ENCODE results near the gene CD59.

CD59 gene

GRCh38 chr11:33736148-33736812 is at the start of gene CD59:
Gene CD59, minus strand, starts transcription at chr11:33736423. Its CDS starts 13,978 bp downstream, at chr11:33722445.
- no peaks in the 10 kb centered on the region for H3K9me2 ChIP-seq (replicated peaks; ENCODE audit: insufficient read depth, low read length)
- peak within 1 kb of the TSS; percentile 95 for H3K9ac ChIP-seq (ENCODE audit: low read length)
- peaks cover 15% of the 10 kb centered on the region for H4K20me1 ChIP-seq (ENCODE audit: insufficient read depth, low read length)
- H3K36me3 ChIP-seq (replicated peaks; ENCODE audit: insufficient read depth, low read length): peaks cover 12% of the 10 kb centered on the region; the same call in 1 of the 2 replicates
- H3K4me2 ChIP-seq (ENCODE audit: low read depth, low read length): peak within 1 kb of the TSS; percentile 92
- H3K9me3 ChIP-seq (replicated peaks; ENCODE audit: insufficient read depth, low read length): no peaks in the 10 kb centered on the region
- peaks cover 41% of the 10 kb centered on the region for H3K79me2 ChIP-seq (ENCODE audit: low read length)
- TF ChIP-seq, protein P1, sequence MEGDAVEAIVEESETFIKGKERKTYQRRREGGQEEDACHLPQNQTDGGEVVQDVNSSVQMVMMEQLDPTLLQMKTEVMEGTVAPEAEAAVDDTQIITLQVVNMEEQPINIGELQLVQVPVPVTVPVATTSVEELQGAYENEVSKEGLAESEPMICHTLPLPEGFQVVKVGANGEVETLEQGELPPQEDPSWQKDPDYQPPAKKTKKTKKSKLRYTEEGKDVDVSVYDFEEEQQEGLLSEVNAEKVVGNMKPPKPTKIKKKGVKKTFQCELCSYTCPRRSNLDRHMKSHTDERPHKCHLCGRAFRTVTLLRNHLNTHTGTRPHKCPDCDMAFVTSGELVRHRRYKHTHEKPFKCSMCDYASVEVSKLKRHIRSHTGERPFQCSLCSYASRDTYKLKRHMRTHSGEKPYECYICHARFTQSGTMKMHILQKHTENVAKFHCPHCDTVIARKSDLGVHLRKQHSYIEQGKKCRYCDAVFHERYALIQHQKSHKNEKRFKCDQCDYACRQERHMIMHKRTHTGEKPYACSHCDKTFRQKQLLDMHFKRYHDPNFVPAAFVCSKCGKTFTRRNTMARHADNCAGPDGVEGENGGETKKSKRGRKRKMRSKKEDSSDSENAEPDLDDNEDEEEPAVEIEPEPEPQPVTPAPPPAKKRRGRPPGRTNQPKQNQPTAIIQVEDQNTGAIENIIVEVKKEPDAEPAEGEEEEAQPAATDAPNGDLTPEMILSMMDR (IDR thresholded peaks at IDR 0.05; ENCODE audit: low read length): no peak
- TF ChIP-seq EZH2 (optimal IDR thresholded peaks at IDR 0.05; ENCODE audit: low read depth, low read length): no peak
- TF ChIP-seq EZH2phosphoT487 (IDR thresholded peaks at IDR 0.05; ENCODE audit: low read length): no peak
- H3K27ac ChIP-seq (ENCODE audit: low read length): peak within 1 kb of the TSS; percentile 94
- H3K27me3 ChIP-seq (replicated peaks; ENCODE audit: insufficient read depth, low read length): no peaks in the 10 kb centered on the region
- DNase-seq: peak; percentile 96
- peaks cover 23% of the 10 kb centered on the region for H3K4me1 ChIP-seq (ENCODE audit: low read length)
- H3F3A ChIP-seq (ENCODE audit: insufficient read depth, low read length): peaks cover 22% of the 10 kb centered on the region
- H2AFZ ChIP-seq (ENCODE audit: low read length): peak within 1 kb of the TSS; percentile 73
- H3K4me3 ChIP-seq (ENCODE audit: low read length): peak within 1 kb of the TSS; percentile 80

DNA sequence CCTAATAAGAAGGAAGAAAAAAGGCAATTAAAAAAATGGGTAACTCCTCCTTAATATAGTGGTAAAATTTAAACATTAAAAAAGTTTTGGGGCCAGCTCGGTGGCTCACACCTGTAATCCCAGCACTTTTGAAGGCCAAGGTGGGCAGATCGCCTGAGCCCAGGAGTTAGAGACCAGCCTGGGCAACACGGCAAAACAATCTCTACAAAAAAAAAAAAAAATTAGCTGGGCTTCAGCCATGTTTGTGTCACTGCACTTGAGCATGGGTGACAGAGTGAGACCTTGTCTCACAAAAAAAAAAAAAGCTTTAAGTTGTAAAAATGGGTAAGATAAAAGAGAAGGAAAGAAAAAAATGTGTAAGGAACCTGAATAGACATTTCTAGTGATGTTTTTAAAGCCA is 49.4 kb upstream of the CD59 start:
- H3K36me3 ChIP-seq (replicated peaks; ENCODE audit: insufficient read depth, low read length): no peaks in the 10 kb centered on the region
- H3K9ac ChIP-seq (ENCODE audit: low read length): no peak overlapping the region
- H3F3A ChIP-seq (ENCODE audit: insufficient read depth, low read length): no peaks in the 10 kb centered on the region
- H3K27me3 ChIP-seq (replicated peaks; ENCODE audit: insufficient read depth, low read length): no peaks in the 10 kb centered on the region
- no peak overlapping the region for H3K27ac ChIP-seq (ENCODE audit: low read length)
- H2AFZ ChIP-seq (ENCODE audit: low read length): no peak overlapping the region
- no peak for TF ChIP-seq EZH2phosphoT487 (IDR thresholded peaks at IDR 0.05; ENCODE audit: low read length)
- TF ChIP-seq EZH2 (optimal IDR thresholded peaks at IDR 0.05; ENCODE audit: low read depth, low read length): no peak
- TF ChIP-seq, protein P1 (IDR thresholded peaks at IDR 0.05; ENCODE audit: low read length): no peak
- DNase-seq: no peak
- no peaks in the 10 kb centered on the region for H3K9me3 ChIP-seq (replicated peaks; ENCODE audit: insufficient read depth, low read length)
- no peaks in the 10 kb centered on the region for H3K9me2 ChIP-seq (replicated peaks; ENCODE audit: insufficient read depth, low read length)
- 0 out of 2 replicates have a peak, but pooled peaks cover 5% of the 10 kb centered on the region for H3K4me1 ChIP-seq (ENCODE audit: low read length)
- H3K79me2 ChIP-seq (ENCODE audit: low read length): no peaks in the 10 kb centered on the region
- no peak overlapping the region for H3K4me3 ChIP-seq (ENCODE audit: low read length)
- no peak overlapping the region for H3K4me2 ChIP-seq (ENCODE audit: low read depth, low read length)
- no peaks in the 10 kb centered on the region for H4K20me1 ChIP-seq (ENCODE audit: insufficient read depth, low read length)

DNA sequence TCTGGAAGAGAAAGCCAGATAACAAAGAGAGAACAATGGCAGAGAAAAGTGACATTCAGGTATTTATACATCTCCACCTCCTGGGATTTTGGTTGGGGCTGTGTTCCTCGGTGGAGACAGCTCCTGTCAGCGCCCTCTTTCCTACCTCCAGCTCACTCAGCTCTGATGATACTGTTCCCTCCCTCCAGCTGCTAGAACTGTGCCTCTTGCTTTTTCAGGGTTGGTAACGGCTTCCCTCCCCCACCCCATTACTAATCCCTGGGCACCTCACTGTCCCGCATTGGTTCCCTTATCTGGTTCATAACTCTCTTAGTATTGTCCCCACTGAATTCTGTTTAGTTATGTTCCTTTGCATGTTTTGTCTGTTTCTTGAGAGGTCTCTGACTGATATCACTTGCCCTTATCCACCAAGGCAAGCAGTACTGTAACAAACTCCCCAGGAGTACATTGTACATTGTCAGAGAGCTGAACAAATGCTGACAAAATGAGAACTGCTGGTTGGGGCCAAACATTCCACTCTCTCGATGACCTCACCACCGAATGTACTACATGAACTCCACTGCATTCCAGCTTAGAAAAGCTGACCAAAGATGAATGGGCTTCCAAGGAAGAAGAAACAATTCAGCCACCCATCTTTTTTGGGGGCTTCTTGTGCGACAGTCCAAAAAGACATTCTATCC is 43.8 kb upstream of the CD59 start:
- DNase-seq: no peak
- Histone ChIP-seq H3K4me3 (ENCODE audit: low read length) (no peak overlapping the region), H4K20me1 (ENCODE audit: insufficient read depth, low read length) (no peaks in the 10 kb centered on the region), H2AFZ (ENCODE audit: low read length) (no peak overlapping the region), H3F3A (ENCODE audit: insufficient read depth, low read length) (peaks cover 13% of the 10 kb centered on the region; the same call in 1 of the 2 replicates), H3K9me3 (replicated peaks; ENCODE audit: insufficient read depth, low read length) (no peaks in the 10 kb centered on the region), H3K27me3 (replicated peaks; ENCODE audit: insufficient read depth, low read length) (0 out of 2 replicates have a peak, but pooled peaks cover 2% of the 10 kb centered on the region), H3K36me3 (replicated peaks; ENCODE audit: insufficient read depth, low read length) (no peaks in the 10 kb centered on the region), H3K4me2 (ENCODE audit: low read depth, low read length) (no peak overlapping the region), H3K9me2 (replicated peaks; ENCODE audit: insufficient read depth, low read length) (no peaks in the 10 kb centered on the region), H3K9ac (ENCODE audit: low read length) (no peak overlapping the region), H3K27ac (ENCODE audit: low read length) (no peak overlapping the region), H3K4me1 (ENCODE audit: low read length) (peaks cover 28% of the 10 kb centered on the region), H3K79me2 (ENCODE audit: low read length) (no peaks in the 10 kb centered on the region; the same call in 1 of the 2 replicates)
- TF ChIP-seq, protein P1 (IDR thresholded peaks at IDR 0.05; ENCODE audit: low read length): no peak
- TF ChIP-seq EZH2 (optimal IDR thresholded peaks at IDR 0.05; ENCODE audit: low read depth, low read length) (no peak), EZH2phosphoT487 (IDR thresholded peaks at IDR 0.05; ENCODE audit: low read length) (no peak)
